Transverse colon (tissue), 4 donors: ENCODE measurements around the gene SLC22A4. TPM values are rescaled to one million over a fixed set of nuclear protein-coding genes. Genes with fewer than 3 reads are reported as not detected.

Experiments used
- DNase-seq: peaks from one replicate; pipeline ENCODE4 v3.0.0-alpha.2; 2019
- H3K27ac ChIP-seq, 4 donors: fragments of 200-600 bp; sonication (generic); 2 replicates each; pipeline ENCODE4 v1.5.1; 2016 to 2018; ENCODE audit warnings: inconsistent platforms in 4 of 4
- H3K27me3 ChIP-seq: fragments of 200-600 bp; sonication (generic); 2 replicates; pipeline ENCODE4 v1.5.1; 2017; ENCODE audit warnings: inconsistent platforms
- H3K36me3 ChIP-seq, 4 donors: fragments of 200-600 bp; sonication (generic); 2 replicates each; pipeline ENCODE4 v1.5.1; 2017 to 2019; ENCODE audit warnings: inconsistent platforms in 4 of 4
- H3K4me1 ChIP-seq, 4 donors: fragments of 200-600 bp; sonication (generic); 2 replicates each; pipeline ENCODE4 v1.5.1; 2017 to 2020; ENCODE audit warnings: inconsistent platforms in 4 of 4
- H3K4me3 ChIP-seq, 4 donors: fragments of 200-600 bp; sonication (generic); 1 replicate in 1 of 4; 2 replicates in 3 of 4; pipeline versions ENCODE4 v1.5.1 to v1.6.1; 2017 to 2019; ENCODE audit warnings: inconsistent platforms in 4 of 4
- H3K9me3 ChIP-seq, 2 donors: fragments of 200-600 bp; sonication (generic); 2 replicates each; pipeline ENCODE4 v1.5.1; 2017 to 2019; ENCODE audit warnings: inconsistent platforms in 2 of 2
- EP300 ChIP-seq: sonication (generic); formaldehyde crosslinking; IDR thresholded peaks from one replicate; pipeline ENCODE4 v1.6.1; 2017; ENCODE audit warnings: antibody characterized with exemption, low read depth
- POLR2A ChIP-seq: fragments of 450-650 bp; IDR thresholded peaks from one replicate; pipeline ENCODE4 v1.6.1; 2016; ENCODE audit warnings: antibody characterized with exemption, mild to moderate bottlenecking, moderate library complexity
- POLR2AphosphoS5 ChIP-seq, 3 donors: sonication (generic); formaldehyde crosslinking; IDR thresholded peaks; one replicate each; pipeline ENCODE4 v1.6.1; 2016; ENCODE audit warnings: antibody characterized with exemption in 3 of 3
- WGBS, 2 donors: methylation state at CpG; one replicate each; pipeline ENCODE4 v1.1.5; 2018; ENCODE audit warnings: low coverage in 1 of 2; 5-methylcytosine and 5-hydroxymethylcytosine counted together
- in situ Hi-C, 4 donors: fragments of 200-750 bp; cut with MboI; loops; one replicate each; pipeline versions ENCODE4 v1.15.0 to v1.15.1; 2017; ENCODE audit warnings: low sequenced_read_pairs in 3 of 4, low pct_ligation_motif_present in 1 of 4, low pct_unique_long_range_greater_than_20kb in 1 of 4
- intact Hi-C: fragments of 100-400 bp; cut with DNase I; formaldehyde crosslinking; loops from one replicate; pipeline ENCODE4 v1.15.1; 2023; ENCODE audit warnings: low total_unique reads
- total RNA-seq, 4 donors: library from RNA; depleted of rRNA; stranded (reverse); fragments of >200 nt; gene quantifications; one replicate each; pipeline ENCODE4 v1.1.0, GENCODE V29; 2016
- TF ChIP-seq, protein P1 (sequence below), 5 experiments: fragments of 200-600 bp in 3 of 5; fragments of 450-650 bp in 2 of 5; sonication (generic) in 3 of 5; IDR thresholded peaks; 1 replicate in 2 of 5; 2 replicates in 3 of 5; pipeline ENCODE4 v1.5.1; 2016 to 2017; ENCODE audit warnings: antibody characterized with exemption in 5 of 5, inconsistent platforms in 3 of 5, mild to moderate bottlenecking in 2 of 5, moderate library complexity in 1 of 5

SLC22A4 gene
- total RNA-seq, 4 donors from 2014 or later: 1.6 to 48.3 (median 14.5) TPM; not detected in 1

DNA sequence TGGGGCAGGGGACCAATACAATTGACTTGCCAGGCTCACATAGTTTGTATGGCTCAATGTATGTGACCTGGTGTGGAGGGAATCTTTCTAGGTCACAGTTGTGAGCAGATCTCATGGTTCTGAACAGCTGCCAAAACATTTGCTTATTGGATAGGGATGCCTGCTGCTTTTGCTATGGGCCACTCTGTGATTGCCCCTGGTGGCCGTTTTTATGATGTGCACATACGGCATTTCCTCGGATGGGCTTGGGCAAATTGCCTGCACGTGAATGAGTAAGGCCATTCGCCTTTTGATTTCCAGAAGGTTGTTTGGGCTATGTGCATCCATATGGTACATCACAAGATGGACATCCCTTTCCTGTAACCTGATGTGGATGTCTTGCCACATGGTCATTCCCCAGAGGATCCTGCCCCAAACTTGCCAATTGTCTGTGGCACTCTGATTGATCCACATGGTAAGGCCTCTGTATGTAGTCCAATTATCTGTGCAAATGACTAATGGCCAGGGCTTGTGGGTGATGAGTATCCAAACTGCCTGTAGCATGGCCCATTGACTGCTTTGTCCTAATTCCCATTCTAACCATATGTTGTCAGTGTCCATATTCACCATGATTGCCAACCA is 10.7 kb upstream of the SLC22A4 start:
- Histone ChIP-seq H3K36me3 (no peaks in the 10 kb centered on the region), H3K4me1 (peaks cover under 1 to 9% (median 2%) of the 10 kb centered on the region in 4 donors), H3K4me3 (no peak overlapping the region), H3K27ac (no peak overlapping the region), H3K9me3 (no peaks in the 10 kb centered on the region), H3K27me3 (no peaks in the 10 kb centered on the region)
- TF ChIP-seq, protein P1, sequence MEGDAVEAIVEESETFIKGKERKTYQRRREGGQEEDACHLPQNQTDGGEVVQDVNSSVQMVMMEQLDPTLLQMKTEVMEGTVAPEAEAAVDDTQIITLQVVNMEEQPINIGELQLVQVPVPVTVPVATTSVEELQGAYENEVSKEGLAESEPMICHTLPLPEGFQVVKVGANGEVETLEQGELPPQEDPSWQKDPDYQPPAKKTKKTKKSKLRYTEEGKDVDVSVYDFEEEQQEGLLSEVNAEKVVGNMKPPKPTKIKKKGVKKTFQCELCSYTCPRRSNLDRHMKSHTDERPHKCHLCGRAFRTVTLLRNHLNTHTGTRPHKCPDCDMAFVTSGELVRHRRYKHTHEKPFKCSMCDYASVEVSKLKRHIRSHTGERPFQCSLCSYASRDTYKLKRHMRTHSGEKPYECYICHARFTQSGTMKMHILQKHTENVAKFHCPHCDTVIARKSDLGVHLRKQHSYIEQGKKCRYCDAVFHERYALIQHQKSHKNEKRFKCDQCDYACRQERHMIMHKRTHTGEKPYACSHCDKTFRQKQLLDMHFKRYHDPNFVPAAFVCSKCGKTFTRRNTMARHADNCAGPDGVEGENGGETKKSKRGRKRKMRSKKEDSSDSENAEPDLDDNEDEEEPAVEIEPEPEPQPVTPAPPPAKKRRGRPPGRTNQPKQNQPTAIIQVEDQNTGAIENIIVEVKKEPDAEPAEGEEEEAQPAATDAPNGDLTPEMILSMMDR (IDR thresholded peaks at IDR 0.05): peak; percentile 36 to 57 (median 49)
- TF ChIP-seq EP300 (no peak), POLR2AphosphoS5 (IDR thresholded peaks at IDR 0.05) (no peak)
- DNase-seq: no peak
- intact Hi-C loops (no loop called here), in situ Hi-C loops (no loop called here)
- WGBS, 2 donors: 34% methylated on average over 5 of the region's 5 CpGs; no CpG with 5 or more reads in 1 of the 2 donors

DNA sequence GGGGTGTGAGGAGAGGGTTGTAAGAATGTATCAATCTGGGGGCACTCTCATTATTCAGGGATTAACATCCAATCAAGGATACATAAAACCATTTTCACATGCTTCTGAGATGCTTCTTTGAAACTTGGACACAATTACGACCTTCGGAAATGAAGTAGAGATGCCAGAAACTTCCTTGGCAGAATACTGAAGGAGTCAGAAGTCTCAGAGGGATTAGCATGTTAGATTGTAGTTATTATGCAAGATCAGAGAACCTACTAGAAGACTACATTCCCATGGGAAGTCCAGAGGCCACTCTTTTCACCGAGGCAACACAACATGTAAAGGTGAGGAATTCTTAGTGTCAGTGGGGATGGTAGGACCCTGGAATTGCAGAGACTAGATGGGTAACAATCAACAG is 5.1 kb upstream of the SLC22A4 start:
- TF ChIP-seq POLR2A (no peak), POLR2AphosphoS5 (IDR thresholded peaks at IDR 0.05) (no peak), EP300 (no peak)
- TF ChIP-seq, protein P1 (IDR thresholded peaks at IDR 0.05): no peak
- in situ Hi-C loops (no loop called here), intact Hi-C loops (no loop called here)
- Histone ChIP-seq H3K36me3 (no peaks in the 10 kb centered on the region), H3K27ac (no peak overlapping the region), H3K27me3 (no peaks in the 10 kb centered on the region), H3K9me3 (no peaks in the 10 kb centered on the region), H3K4me1 (peaks cover 10 to 13% (median 11%) of the 10 kb centered on the region in 4 donors), H3K4me3 (no peak overlapping the region)
- no peak for DNase-seq
- WGBS, 2 donors: 82 to 100% methylated on average over 1 to 3 of the region's 3 CpGs

DNA sequence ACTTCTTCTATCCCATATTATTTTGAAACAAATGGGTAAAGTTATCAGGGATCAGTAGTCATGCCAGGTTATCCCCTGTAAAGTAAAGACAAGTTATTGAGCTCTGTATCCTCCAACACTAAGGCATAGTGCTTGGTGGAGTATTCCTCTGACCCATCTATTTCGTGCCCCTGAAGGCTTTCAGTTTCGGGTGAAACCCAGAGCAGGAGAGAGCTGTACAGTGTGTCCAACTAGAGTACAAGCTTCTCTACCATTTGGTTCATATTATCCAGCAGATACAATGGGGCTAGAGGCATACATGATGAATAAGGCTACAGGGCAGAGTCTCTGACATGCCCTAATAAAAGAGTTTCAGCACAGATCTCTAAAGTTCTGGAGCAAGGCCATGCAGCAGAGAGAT is 3.2 kb upstream of the SLC22A4 start:
- WGBS, 2 donors: 95% methylated on average over 2 of the region's 2 CpGs; no CpG with 5 or more reads in 1 of the 2 donors
- peaks cover 10 to 28% (median 24%) of the 10 kb centered on the region in 4 donors for H3K4me1 ChIP-seq
- no peaks in the 10 kb centered on the region for H3K27me3 ChIP-seq
- no peaks in the 10 kb centered on the region for H3K36me3 ChIP-seq
- H3K27ac ChIP-seq: no peak overlapping the region
- H3K9me3 ChIP-seq: no peaks in the 10 kb centered on the region
- intact Hi-C loops: loop anchor here (5.0 to 10.0 kb wide), 2 partner anchors 34 to 56 kb away; partner anchors contain the start of gene PDLIM4
- no peak for TF ChIP-seq POLR2A
- TF ChIP-seq EP300: no peak
- TF ChIP-seq, protein P1 (IDR thresholded peaks at IDR 0.05): no peak
- no peak for TF ChIP-seq POLR2AphosphoS5 (IDR thresholded peaks at IDR 0.05)
- H3K4me3 ChIP-seq: no peak overlapping the region
- DNase-seq: no peak
- in situ Hi-C loops: no loop called here

DNA sequence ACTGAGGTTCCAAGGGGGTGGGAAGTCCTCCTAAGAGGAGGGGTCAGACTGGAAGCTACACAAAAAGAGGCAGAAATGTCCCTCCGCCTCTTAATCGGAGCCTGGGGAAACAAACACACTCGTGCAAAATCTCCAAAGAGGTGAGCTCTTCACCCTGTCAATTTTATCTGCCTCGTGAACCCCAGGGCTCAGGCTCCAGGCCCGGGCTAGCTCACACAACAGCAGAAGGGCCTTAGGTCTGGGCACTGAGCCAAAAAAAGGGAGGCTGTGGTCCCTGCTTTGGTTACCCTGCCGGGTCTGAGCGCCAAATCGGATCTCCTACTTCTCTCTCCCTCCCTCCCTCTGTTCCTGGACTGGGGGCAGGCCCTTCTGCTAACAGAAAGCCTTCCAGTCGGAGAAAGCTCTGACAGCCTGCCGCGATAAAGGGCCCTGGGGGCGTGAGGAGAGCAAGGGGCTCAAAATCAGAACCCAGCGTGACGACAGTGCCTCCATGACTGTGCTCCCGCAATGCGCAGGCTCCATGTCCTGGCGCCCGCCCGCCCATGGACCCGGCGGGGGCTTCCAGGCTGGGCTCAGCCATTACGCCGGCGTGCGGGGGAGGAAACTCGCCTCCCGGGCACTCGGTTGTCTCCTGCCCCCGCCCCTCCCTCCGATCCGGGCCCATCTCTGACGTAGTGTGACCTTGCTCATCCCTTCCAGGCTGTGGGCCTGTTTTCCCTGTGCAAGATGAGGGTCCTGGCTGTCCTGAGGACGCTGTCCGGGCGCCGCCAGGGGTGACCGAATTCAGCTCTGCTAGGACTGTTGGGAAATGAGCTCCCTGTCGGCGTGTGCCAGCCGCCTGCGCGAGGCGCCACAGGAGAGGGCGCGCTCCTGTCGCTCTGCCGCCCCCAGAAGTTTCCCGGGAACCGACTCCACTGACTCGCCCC is 865 bp upstream of the SLC22A4 start:
- intact Hi-C loops (loop anchor here (5.0 to 10.0 kb wide), 2 partner anchors 36 to 59 kb away; partner anchors contain the start of gene PDLIM4), in situ Hi-C loops (no loop called here)
- WGBS, 2 donors: 4% methylated on average over 28 of the region's 50 CpGs; no CpG with 5 or more reads in 1 of the 2 donors

More for the DNA sequence above, 865 bp upstream of the SLC22A4 start:
- Histone ChIP-seq H3K9me3 (no peaks in the 10 kb centered on the region), H3K36me3 (no peaks in the 10 kb centered on the region), H3K27me3 (no peaks in the 10 kb centered on the region), H3K27ac (peak overlapping the region; percentile 92 to 96 (median 94)), H3K4me1 (peaks cover 10 to 28% (median 24%) of the 10 kb centered on the region in 4 donors), H3K4me3 (peak overlapping the region; percentile 48 to 65 (median 56))
- DNase-seq: peak; percentile 86
- TF ChIP-seq POLR2AphosphoS5 (IDR thresholded peaks at IDR 0.05): peak in 1 of 3 donors; percentile 44
- no peak for TF ChIP-seq POLR2A
- TF ChIP-seq, protein P1 (IDR thresholded peaks at IDR 0.05): peak in 3 of 5 experiments; percentile 13 to 30 (median 22)
- TF ChIP-seq EP300: peak; percentile 28
